RWPE1 (cell line): ENCODE results near the gene TMEM219.
A peak's percentile ranks its signal among the peaks of the same experiment; 100 is the strongest.

Experiments used
- CTCF ChIA-PET: fragments of 350-600 bp; sonication (Branson Sonifier 250); formaldehyde crosslinking; extraction: SDS; loops from one replicate; lab custom pipeline; 2021; lab: Yijun Ruan, JAX
- POLR2A ChIA-PET: fragments of 400-600 bp; formaldehyde crosslinking; extraction: SDS; loops from one replicate; lab custom pipeline; 2020; ENCODE audit warnings: antibody characterized with exemption; ENCODE audit not compliant: low non-redundant PET; lab: Yijun Ruan, JAX
- DNase-seq: peaks from one replicate; pipeline ENCODE4 v3.0.0; 2012; ENCODE audit warnings: low spot score
- H3K27ac ChIP-seq: fragments of 450-650 bp; 2 replicates; pipeline ENCODE4 v1.5.1; 2017
- CTCF ChIP-seq: fragments of 450-650 bp; conservative IDR thresholded peaks from 2 replicates; pipeline ENCODE4 v1.5.1; 2017; ENCODE audit warnings: low read depth, mild to moderate bottlenecking

Gene TMEM219

GRCh38 chr16:29996766-29997250 lies 34.9 kb downstream of the TMEM219 start:
- ChIA-PET POLR2A (interaction anchor here (0.9 kb wide), 1 partner anchor 190 kb away, joined by 4 read pairs; no protein-coding TSS in a partner anchor), CTCF (interaction anchor here (1.0 kb wide), 2 partner anchors 9 to 35 kb away, joined by 4 to 6 read pairs; no protein-coding TSS in a partner anchor)
- peak overlapping the region; percentile 97 for H3K27ac ChIP-seq
- no peak for TF ChIP-seq CTCF
- DNase-seq, result no peak

- POLR2A ChIA-PET, result no interaction called here
- no peak for DNase-seq
- CTCF ChIA-PET, result no interaction called here
- H3K27ac ChIP-seq, result 0 out of 2 replicates have a peak overlapping the region, but pooled peaks have one; percentile 12
- TF ChIP-seq CTCF, result no peak
Measured at GRCh38 chr16:29999605-30000004, 37.7 kb downstream of the TMEM219 start.

- CTCF ChIA-PET, result interaction anchor here (0.7 kb wide), 1 partner anchor 89 kb away, joined by 4 read pairs; no protein-coding TSS in a partner anchor
- H3K27ac ChIP-seq, result peak overlapping the region; percentile 59
Measured at GRCh38 chr16:30000735-30001631, 39.1 kb downstream of the TMEM219 start.

GRCh38 chr16:30002614-30003346 lies 40.9 kb downstream of the TMEM219 start:
- CTCF ChIA-PET, result no interaction called here
- TF ChIP-seq CTCF, result no peak
- POLR2A ChIA-PET, result interaction anchor here (0.5 to 0.6 kb wide), 2 partner anchors 9 to 102 kb away, joined by 3 read pairs; no protein-coding TSS in a partner anchor
- H3K27ac ChIP-seq, result peak overlapping the region; percentile 59
- DNase-seq, result no peak

More at GRCh38 chr16:30000735-30001631, 39.1 kb downstream of the TMEM219 start:
- POLR2A ChIA-PET, result no interaction called here
- no peak for TF ChIP-seq CTCF
- no peak for DNase-seq

- DNase-seq, result no peak
- POLR2A ChIA-PET, result no interaction called here
- peak overlapping the region; percentile 59 for H3K27ac ChIP-seq
- CTCF ChIA-PET, result no interaction called here
- no peak for TF ChIP-seq CTCF
Measured at GRCh38 chr16:30003670-30004423, 42.0 kb downstream of the TMEM219 start.
